ENCODE results near the gene CEACAM3.

The CEACAM3 gene

DNA sequence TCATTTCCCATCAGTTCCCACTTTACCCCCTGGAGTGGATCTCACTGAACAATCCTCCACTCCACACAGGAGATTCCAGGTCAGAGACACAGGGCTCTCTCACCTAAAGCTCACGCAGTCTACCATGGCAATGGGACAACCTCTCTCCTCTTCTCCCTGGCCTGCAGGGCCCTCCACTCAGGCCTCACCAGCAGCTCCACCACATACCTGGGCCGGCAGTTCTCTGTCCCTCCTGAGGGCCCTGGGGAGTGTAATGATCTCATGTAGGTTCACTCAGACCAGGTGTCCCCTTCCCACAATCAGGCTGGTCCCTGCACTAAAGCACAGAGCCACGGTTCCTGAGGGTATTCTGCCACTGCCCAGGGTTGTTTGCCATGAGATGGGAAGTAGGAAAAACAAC, 15.6 kb downstream of the CEACAM3 start:
- Histone ChIP-seq H3K9ac (ENCODE audit: low read length) (no peak overlapping the region), H3K27ac (ENCODE audit: low read length) (no peak overlapping the region), H3K4me1 (ENCODE audit: control insufficient read depth, low read depth, low read length) (no peaks in the 10 kb centered on the region), H3K36me3 (ENCODE audit: control insufficient read depth, low read depth, low read length) (no peaks in the 10 kb centered on the region), H3K27me3 (ENCODE audit: control insufficient read depth, insufficient read depth, low read length) (peaks cover 9% of the 10 kb centered on the region), H3K4me3 (ENCODE audit: low read length) (no peak overlapping the region), H3K9me3 (ENCODE audit: control insufficient read depth, low read depth, low read length) (no peaks in the 10 kb centered on the region)

- Histone ChIP-seq H3K9ac (ENCODE audit: low read length) (no peak overlapping the region), H3K4me1 (ENCODE audit: control insufficient read depth, low read depth, low read length) (no peaks in the 10 kb centered on the region), H3K27ac (ENCODE audit: low read length) (no peak overlapping the region), H3K9me3 (ENCODE audit: control insufficient read depth, low read depth, low read length) (no peaks in the 10 kb centered on the region), H3K36me3 (ENCODE audit: control insufficient read depth, low read depth, low read length) (no peaks in the 10 kb centered on the region), H3K4me3 (ENCODE audit: low read length) (no peak overlapping the region), H3K27me3 (ENCODE audit: control insufficient read depth, insufficient read depth, low read length) (peaks cover 9% of the 10 kb centered on the region)
Observed at GRCh38 chr19:41813911-41814310, 17.5 kb downstream of the CEACAM3 start.

GRCh38 chr19:41815301-41815700, 18.9 kb downstream of the CEACAM3 start:
- Histone ChIP-seq H3K9me3 (ENCODE audit: control insufficient read depth, low read depth, low read length) (no peaks in the 10 kb centered on the region), H3K27ac (ENCODE audit: low read length) (no peak overlapping the region), H3K4me3 (ENCODE audit: low read length) (no peak overlapping the region), H3K36me3 (ENCODE audit: control insufficient read depth, low read depth, low read length) (no peaks in the 10 kb centered on the region), H3K27me3 (ENCODE audit: control insufficient read depth, insufficient read depth, low read length) (peaks cover 9% of the 10 kb centered on the region), H3K9ac (ENCODE audit: low read length) (no peak overlapping the region), H3K4me1 (ENCODE audit: control insufficient read depth, low read depth, low read length) (no peaks in the 10 kb centered on the region)

- Histone ChIP-seq H3K27ac (ENCODE audit: low read length) (no peak overlapping the region), H3K9ac (ENCODE audit: low read length) (no peak overlapping the region), H3K9me3 (ENCODE audit: control insufficient read depth, low read depth, low read length) (no peaks in the 10 kb centered on the region), H3K4me3 (ENCODE audit: low read length) (no peak overlapping the region), H3K27me3 (ENCODE audit: control insufficient read depth, insufficient read depth, low read length) (peaks cover 9% of the 10 kb centered on the region), H3K36me3 (ENCODE audit: control insufficient read depth, low read depth, low read length) (no peaks in the 10 kb centered on the region), H3K4me1 (ENCODE audit: control insufficient read depth, low read depth, low read length) (no peaks in the 10 kb centered on the region)
Observed at GRCh38 chr19:41816761-41817160, 20.4 kb downstream of the CEACAM3 start.

GRCh38 chr19:41821003-41821735, 24.8 kb downstream of the CEACAM3 start:
- no peak overlapping the region for H3K4me3 ChIP-seq (ENCODE audit: low read length)
- no peaks in the 10 kb centered on the region for H3K27me3 ChIP-seq (ENCODE audit: control insufficient read depth, insufficient read depth, low read length)
- no peak overlapping the region for H3K27ac ChIP-seq (ENCODE audit: low read length)
- H3K9ac ChIP-seq (ENCODE audit: low read length) = no peak overlapping the region
- H3K36me3 ChIP-seq (ENCODE audit: control insufficient read depth, low read depth, low read length) = no peaks in the 10 kb centered on the region
- no peaks in the 10 kb centered on the region for H3K4me1 ChIP-seq (ENCODE audit: control insufficient read depth, low read depth, low read length)
- no peaks in the 10 kb centered on the region for H3K9me3 ChIP-seq (ENCODE audit: control insufficient read depth, low read depth, low read length)

DNA sequence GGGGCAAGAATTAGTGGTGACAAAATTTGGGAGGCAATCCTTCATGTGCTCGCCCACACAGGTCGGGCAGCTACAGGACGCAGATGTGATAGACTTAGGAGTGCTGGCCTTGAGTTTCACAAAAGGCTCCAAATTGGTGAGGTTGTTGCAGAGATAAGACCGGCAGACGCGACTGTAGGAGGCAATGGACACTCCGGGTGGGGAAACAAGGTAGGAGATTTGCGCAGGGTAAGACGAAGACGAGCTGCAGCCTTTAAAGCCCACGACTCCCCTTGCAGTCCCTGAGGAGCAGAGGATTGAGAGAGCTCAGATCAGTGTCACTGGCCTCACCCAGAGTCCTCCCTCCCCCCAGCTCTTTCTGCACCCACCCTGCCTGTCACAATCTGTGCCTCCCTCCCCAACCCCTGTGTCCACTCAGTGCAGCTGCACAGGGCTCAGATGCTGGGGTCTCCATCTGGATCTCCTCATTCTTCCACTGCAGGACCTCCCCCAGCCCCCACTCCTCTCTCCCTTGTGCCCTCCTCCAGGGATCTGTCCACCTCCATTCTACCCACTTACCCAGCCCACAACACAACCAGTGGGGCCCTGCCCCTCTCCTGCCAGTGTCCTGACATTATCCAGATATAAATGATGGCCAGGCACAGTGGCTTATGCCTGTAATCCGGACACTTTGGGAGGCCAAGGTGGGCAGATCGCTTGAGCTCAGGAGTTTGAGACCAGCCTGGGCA, 41.8 kb downstream of the CEACAM3 start:
- Histone ChIP-seq H3K9me3 (ENCODE audit: control insufficient read depth, low read depth, low read length) (no peaks in the 10 kb centered on the region), H3K4me3 (ENCODE audit: low read length) (no peak overlapping the region), H3K9ac (ENCODE audit: low read length) (no peak overlapping the region), H3K27me3 (ENCODE audit: control insufficient read depth, insufficient read depth, low read length) (no peaks in the 10 kb centered on the region), H3K36me3 (ENCODE audit: control insufficient read depth, low read depth, low read length) (no peaks in the 10 kb centered on the region), H3K27ac (ENCODE audit: low read length) (no peak overlapping the region), H3K4me1 (ENCODE audit: control insufficient read depth, low read depth, low read length) (no peaks in the 10 kb centered on the region)

DNA sequence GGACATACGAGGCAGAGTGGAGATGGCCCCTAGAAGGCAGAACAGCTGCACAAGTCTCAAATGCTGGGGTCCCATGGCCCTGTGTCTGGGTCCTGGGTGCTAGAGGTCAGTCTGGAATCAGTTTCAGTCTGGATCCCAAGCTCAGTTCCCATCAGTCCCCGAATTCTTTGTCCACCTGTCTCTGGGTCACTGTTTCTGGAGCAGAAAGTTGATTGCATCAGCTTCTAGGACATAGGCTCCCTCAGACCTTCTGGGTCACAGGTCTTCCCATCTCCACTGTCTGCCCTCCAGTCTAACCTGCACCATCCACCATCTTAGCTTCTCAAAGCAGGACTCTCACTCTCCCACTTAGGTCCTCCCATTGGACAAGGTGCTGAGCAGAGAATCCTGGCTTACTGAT, 42.8 kb downstream of the CEACAM3 start:
- Histone ChIP-seq H3K4me1 (ENCODE audit: control insufficient read depth, low read depth, low read length) (no peaks in the 10 kb centered on the region), H3K4me3 (ENCODE audit: low read length) (no peak overlapping the region), H3K36me3 (ENCODE audit: control insufficient read depth, low read depth, low read length) (no peaks in the 10 kb centered on the region), H3K9me3 (ENCODE audit: control insufficient read depth, low read depth, low read length) (no peaks in the 10 kb centered on the region), H3K27me3 (ENCODE audit: control insufficient read depth, insufficient read depth, low read length) (no peaks in the 10 kb centered on the region), H3K9ac (ENCODE audit: low read length) (no peak overlapping the region), H3K27ac (ENCODE audit: low read length) (no peak overlapping the region)

- no peak overlapping the region for H3K27ac ChIP-seq (ENCODE audit: low read length)
- H3K4me1 ChIP-seq (ENCODE audit: control insufficient read depth, low read depth, low read length) = no peaks in the 10 kb centered on the region
- H3K9me3 ChIP-seq (ENCODE audit: control insufficient read depth, low read depth, low read length) = no peaks in the 10 kb centered on the region
- H3K36me3 ChIP-seq (ENCODE audit: control insufficient read depth, low read depth, low read length) = no peaks in the 10 kb centered on the region
- no peaks in the 10 kb centered on the region for H3K27me3 ChIP-seq (ENCODE audit: control insufficient read depth, insufficient read depth, low read length)
- no peak overlapping the region for H3K4me3 ChIP-seq (ENCODE audit: low read length)
- H3K9ac ChIP-seq (ENCODE audit: low read length) = no peak overlapping the region
Observed at GRCh38 chr19:41843371-41843770, 47.0 kb downstream of the CEACAM3 start.

DNA sequence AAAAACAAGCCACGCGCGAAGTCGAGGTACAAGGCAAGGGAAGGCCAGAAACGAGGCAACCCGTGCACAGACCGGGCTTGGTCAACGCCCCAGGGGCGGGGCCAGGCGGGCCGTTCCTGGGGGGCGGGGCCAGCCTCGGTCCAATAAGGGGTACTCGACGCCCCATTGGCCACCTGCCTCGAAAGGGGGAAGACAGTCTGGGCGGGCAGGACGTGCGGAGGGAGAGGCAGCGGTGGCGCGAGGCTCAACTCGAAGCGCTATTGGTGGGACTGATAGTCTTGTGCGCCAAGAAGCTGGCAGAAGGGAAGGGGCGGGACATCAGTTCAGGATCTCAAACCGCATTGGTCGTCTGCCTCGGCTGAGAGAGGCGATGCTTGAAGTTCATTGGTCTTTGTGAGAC, 48.2 kb downstream of the CEACAM3 start, which contains the start of gene LYPD4:
Gene LYPD4, minus strand, starts transcription at position 83 of the 400 bp plus-strand sequence. CDS start 5,398 bp downstream, outside the sequence.
- H3K27ac ChIP-seq (ENCODE audit: low read length) = no peak within 1 kb of the TSS
- H3K9me3 ChIP-seq (ENCODE audit: control insufficient read depth, low read depth, low read length) = no peaks in the 10 kb centered on the region
- no peaks in the 10 kb centered on the region for H3K4me1 ChIP-seq (ENCODE audit: control insufficient read depth, low read depth, low read length)
- no peak within 1 kb of the TSS for H3K4me3 ChIP-seq (ENCODE audit: low read length)
- no peak within 1 kb of the TSS for H3K9ac ChIP-seq (ENCODE audit: low read length)
- no peaks in the 10 kb centered on the region for H3K36me3 ChIP-seq (ENCODE audit: control insufficient read depth, low read depth, low read length)
- no peaks in the 10 kb centered on the region for H3K27me3 ChIP-seq (ENCODE audit: control insufficient read depth, insufficient read depth, low read length)

GRCh38 chr19:41845001-41845050, 48.4 kb downstream of the CEACAM3 start, which contains the start of gene DMRTC2:
Gene DMRTC2, plus strand, starts transcription at chr19:41845042. Its CDS starts 2,387 bp downstream, at chr19:41847429.
- Histone ChIP-seq H3K27ac (ENCODE audit: low read length) (no peak within 1 kb of the TSS), H3K9me3 (ENCODE audit: control insufficient read depth, low read depth, low read length) (no peaks in the 10 kb centered on the region), H3K4me1 (ENCODE audit: control insufficient read depth, low read depth, low read length) (no peaks in the 10 kb centered on the region), H3K4me3 (ENCODE audit: low read length) (no peak within 1 kb of the TSS), H3K9ac (ENCODE audit: low read length) (no peak within 1 kb of the TSS), H3K27me3 (ENCODE audit: control insufficient read depth, insufficient read depth, low read length) (no peaks in the 10 kb centered on the region), H3K36me3 (ENCODE audit: control insufficient read depth, low read depth, low read length) (no peaks in the 10 kb centered on the region)

DNA sequence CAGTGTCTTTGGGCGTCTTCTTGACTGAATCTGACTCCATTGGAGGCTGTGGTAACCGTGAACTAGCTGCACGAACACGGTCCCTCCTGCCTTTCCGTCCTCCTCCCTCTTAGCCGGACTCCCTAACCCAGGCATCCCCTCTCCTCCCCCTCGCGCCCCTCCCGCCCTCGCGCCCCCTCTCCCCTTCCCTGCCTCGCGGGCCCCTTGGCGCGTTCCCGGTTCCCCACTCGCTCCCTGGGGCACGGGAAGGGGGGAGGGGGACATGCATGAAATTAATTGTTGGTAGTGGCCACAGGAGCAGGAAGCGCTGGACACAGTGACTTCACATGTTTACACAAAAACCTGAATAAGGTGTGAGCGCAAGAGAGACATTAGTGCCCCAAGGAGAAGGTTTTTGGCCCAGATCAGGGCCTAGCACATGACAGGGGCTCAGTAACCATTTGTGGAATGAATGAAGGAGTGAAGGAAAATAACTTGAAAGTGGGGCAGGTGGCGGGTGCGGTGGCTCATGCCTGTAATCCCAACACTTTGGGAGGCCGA, 48.7 kb downstream of the CEACAM3 start:
- H3K4me1 ChIP-seq (ENCODE audit: control insufficient read depth, low read depth, low read length) = no peaks in the 10 kb centered on the region
- no peaks in the 10 kb centered on the region for H3K36me3 ChIP-seq (ENCODE audit: control insufficient read depth, low read depth, low read length)
- H3K9ac ChIP-seq (ENCODE audit: low read length) = no peak overlapping the region
- no peaks in the 10 kb centered on the region for H3K9me3 ChIP-seq (ENCODE audit: control insufficient read depth, low read depth, low read length)
- no peaks in the 10 kb centered on the region for H3K27me3 ChIP-seq (ENCODE audit: control insufficient read depth, insufficient read depth, low read length)
- H3K4me3 ChIP-seq (ENCODE audit: low read length) = no peak overlapping the region
- H3K27ac ChIP-seq (ENCODE audit: low read length) = no peak overlapping the region
